HCT116 (cell line): ENCODE measurements around the gene MCEE.

Experiments
- ELF1 ChIP-seq: IDR thresholded peaks from 2 replicates; pipeline ENCODE4 v1.6.1; 2012; ENCODE audit warnings: low read depth, borderline replicate concordance
- POLR2A ChIP-seq: IDR thresholded peaks from 2 replicates; pipeline ENCODE4 v1.7.0; 2011; ENCODE audit warnings: borderline replicate concordance; ENCODE audit not compliant: insufficient read depth, insufficient read length; ENCODE audit errors: extremely low read depth
- POLR2AphosphoS5 ChIP-seq: IDR thresholded peaks from 2 replicates; pipeline ENCODE4 v1.6.1; 2011; ENCODE audit warnings: mild to moderate bottlenecking, low read depth, low read length, moderate library complexity
- RAD21 ChIP-seq: IDR thresholded peaks from 2 replicates; pipeline ENCODE4 v1.6.1; 2012; ENCODE audit warnings: low read depth, mild to moderate bottlenecking
- YY1 ChIP-seq: IDR thresholded peaks from 2 replicates; pipeline ENCODE4 v1.6.1; 2011; ENCODE audit warnings: low read length, low read depth, moderate library complexity, mild to moderate bottlenecking; ENCODE audit not compliant: insufficient replicate concordance; ENCODE audit errors: extremely low read depth
- TF ChIP-seq, protein P1 (sequence below), 3 experiments: fragments of 200-600 bp in 1 of 3; sonication (generic) in 1 of 3; IDR thresholded peaks in 2 of 3; conservative IDR thresholded peaks in 1 of 3; 2 replicates each; pipeline ENCODE4 v1.5.1; 2012 to 2017; ENCODE audit warnings: low read depth in 2 of 3, low read length in 2 of 3, antibody characterized with exemption in 1 of 3, borderline replicate concordance in 1 of 3, control low read depth in 1 of 3, mild to moderate bottlenecking in 1 of 3, mixed read lengths in 1 of 3, mixed run types in 1 of 3, moderate library complexity in 1 of 3; ENCODE audit not compliant: insufficient read depth in 1 of 3
- TF ChIP-seq, protein P2 (sequence below): IDR thresholded peaks from 2 replicates; pipeline ENCODE4 v1.6.1; 2012
- TF ChIP-seq, protein P3 (sequence below): IDR thresholded peaks from 2 replicates; pipeline ENCODE4 v1.6.1; 2012

DNA sequence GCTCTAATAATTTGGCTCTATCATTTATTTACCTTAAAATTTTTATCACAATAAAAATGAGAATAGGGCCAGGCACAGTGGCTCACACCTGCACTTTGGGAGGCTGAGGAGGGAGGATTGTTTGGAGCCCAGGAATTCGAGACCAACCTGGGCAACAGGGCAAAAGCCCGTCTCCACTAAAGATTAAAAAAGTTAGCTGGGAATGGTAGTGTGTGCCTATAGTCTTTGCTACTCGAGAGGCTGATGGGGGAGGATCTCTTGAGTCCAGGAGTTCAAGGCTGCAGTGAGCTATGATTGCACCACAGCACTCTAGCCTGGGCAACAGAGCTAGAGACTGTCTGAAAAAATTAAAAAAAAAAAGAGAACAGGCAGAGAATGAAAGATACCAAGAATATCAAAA lies 6.1 kb upstream of the MCEE start:
- TF ChIP-seq POLR2AphosphoS5 (no peak), POLR2A (no peak), RAD21 (no peak), ELF1 (no peak), YY1 (no peak)
- TF ChIP-seq, protein P1, sequence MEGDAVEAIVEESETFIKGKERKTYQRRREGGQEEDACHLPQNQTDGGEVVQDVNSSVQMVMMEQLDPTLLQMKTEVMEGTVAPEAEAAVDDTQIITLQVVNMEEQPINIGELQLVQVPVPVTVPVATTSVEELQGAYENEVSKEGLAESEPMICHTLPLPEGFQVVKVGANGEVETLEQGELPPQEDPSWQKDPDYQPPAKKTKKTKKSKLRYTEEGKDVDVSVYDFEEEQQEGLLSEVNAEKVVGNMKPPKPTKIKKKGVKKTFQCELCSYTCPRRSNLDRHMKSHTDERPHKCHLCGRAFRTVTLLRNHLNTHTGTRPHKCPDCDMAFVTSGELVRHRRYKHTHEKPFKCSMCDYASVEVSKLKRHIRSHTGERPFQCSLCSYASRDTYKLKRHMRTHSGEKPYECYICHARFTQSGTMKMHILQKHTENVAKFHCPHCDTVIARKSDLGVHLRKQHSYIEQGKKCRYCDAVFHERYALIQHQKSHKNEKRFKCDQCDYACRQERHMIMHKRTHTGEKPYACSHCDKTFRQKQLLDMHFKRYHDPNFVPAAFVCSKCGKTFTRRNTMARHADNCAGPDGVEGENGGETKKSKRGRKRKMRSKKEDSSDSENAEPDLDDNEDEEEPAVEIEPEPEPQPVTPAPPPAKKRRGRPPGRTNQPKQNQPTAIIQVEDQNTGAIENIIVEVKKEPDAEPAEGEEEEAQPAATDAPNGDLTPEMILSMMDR (IDR thresholded peaks at IDR 0.05 in 2 of 3, conservative IDR thresholded peaks at IDR 0.05 in 1 of 3; ENCODE audit: borderline replicate concordance in 1 of 3, insufficient read depth in 1 of 3, low read depth in 2 of 3, low read length in 2 of 3): no peak
- TF ChIP-seq, protein P2, sequence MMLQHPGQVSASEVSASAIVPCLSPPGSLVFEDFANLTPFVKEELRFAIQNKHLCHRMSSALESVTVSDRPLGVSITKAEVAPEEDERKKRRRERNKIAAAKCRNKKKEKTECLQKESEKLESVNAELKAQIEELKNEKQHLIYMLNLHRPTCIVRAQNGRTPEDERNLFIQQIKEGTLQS: no peak
- TF ChIP-seq, protein P3, sequence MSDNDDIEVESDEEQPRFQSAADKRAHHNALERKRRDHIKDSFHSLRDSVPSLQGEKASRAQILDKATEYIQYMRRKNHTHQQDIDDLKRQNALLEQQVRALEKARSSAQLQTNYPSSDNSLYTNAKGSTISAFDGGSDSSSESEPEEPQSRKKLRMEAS: no peak
